Neural cell (in vitro differentiated cells): ENCODE results near the gene EBF3. TPM values are rescaled to one million over a fixed set of nuclear protein-coding genes. Genes with fewer than 3 reads are reported as not detected.

Source experiments
- H2AFZ ChIP-seq: fragments of 200-600, 300-800 bp; sonication (generic), shearing (Covaris generic); 2 replicates; pipeline ENCODE4 v1.6.0; 2014; ENCODE audit warnings: low read depth, mild to moderate bottlenecking, antibody characterized with exemption, low read length, moderate library complexity
- H3F3A ChIP-seq: fragments of 200-600 bp; shearing (Covaris generic); 2 replicates; pipeline ENCODE4 v1.6.1; 2016; ENCODE audit warnings: mild to moderate bottlenecking, moderate library complexity, mixed read lengths, antibody characterized with exemption, low read length; ENCODE audit not compliant: insufficient read depth, poor library complexity, severe bottlenecking
- H3K27ac ChIP-seq: fragments of 200-600, 300-800 bp; sonication (generic), shearing (Covaris generic); 2 replicates; pipeline ENCODE4 v1.5.1; 2014; ENCODE audit warnings: mild to moderate bottlenecking, low read length, moderate library complexity
- H3K27me3 ChIP-seq: fragments of 300-800, 200-600 bp; sonication (generic), shearing (Covaris generic); 2 replicates; pipeline ENCODE4 v1.6.0; 2014; ENCODE audit warnings: mild to moderate bottlenecking, low read depth, low read length, moderate library complexity; ENCODE audit not compliant: insufficient read depth
- H3K36me3 ChIP-seq: fragments of 300-800, 200-600 bp; sonication (generic), shearing (Covaris generic); 2 replicates; pipeline ENCODE4 v1.5.1; 2014; ENCODE audit warnings: mild to moderate bottlenecking, antibody characterized with exemption, low read length, moderate library complexity; ENCODE audit not compliant: insufficient read depth
- H3K4me2 ChIP-seq: fragments of 300-800, 200-600 bp; sonication (generic), shearing (Covaris generic); 2 replicates; pipeline ENCODE4 v1.6.0; 2014; ENCODE audit warnings: mild to moderate bottlenecking, low read length
- H3K4me3 ChIP-seq: fragments of 300-800, 200-600 bp; sonication (generic), shearing (Covaris generic); 2 replicates; pipeline ENCODE4 v1.5.1; 2014; ENCODE audit warnings: mild to moderate bottlenecking, low read length, moderate library complexity
- H3K79me2 ChIP-seq: fragments of 200-600 bp; shearing (Covaris generic); replicated peaks from 2 replicates; pipeline ENCODE4 v1.6.0; 2014; ENCODE audit warnings: mild to moderate bottlenecking, low read length, moderate library complexity; ENCODE audit not compliant: insufficient read depth
- H3K9ac ChIP-seq: fragments of 300-800, 200-600 bp; sonication (generic), shearing (Covaris generic); 2 replicates; pipeline ENCODE4 v1.6.1; 2016; ENCODE audit warnings: mild to moderate bottlenecking, low read length, mixed read lengths
- H3K9me2 ChIP-seq: fragments of 200-600 bp; shearing (Covaris generic); 2 replicates; pipeline ENCODE4 v1.6.1; 2016; ENCODE audit warnings: mild to moderate bottlenecking, low read length, mixed read lengths; ENCODE audit not compliant: insufficient read depth
- H3K9me3 ChIP-seq: fragments of 200-600, 300-800 bp; sonication (generic), shearing (Covaris generic); 2 replicates; pipeline ENCODE4 v1.6.1; 2016; ENCODE audit warnings: mild to moderate bottlenecking, mixed run types, low read length, moderate library complexity, mixed read lengths
- H4K20me1 ChIP-seq: fragments of 200-600 bp; shearing (Covaris generic); 2 replicates; pipeline ENCODE4 v1.6.1; 2016; ENCODE audit warnings: mild to moderate bottlenecking, mixed run types; ENCODE audit not compliant: insufficient read depth
- EP300 ChIP-seq: fragments of 450-650 bp; conservative IDR thresholded peaks from 2 replicates; pipeline ENCODE4 v1.6.1; 2014; ENCODE audit warnings: antibody characterized with exemption, mild to moderate bottlenecking, moderate library complexity; ENCODE audit not compliant: poor library complexity, severe bottlenecking
- EZH2 ChIP-seq: fragments of 200-600, 300-800 bp; shearing (Covaris generic), sonication (generic); IDR thresholded peaks from 2 replicates; pipeline ENCODE4 v1.6.1; 2014; ENCODE audit warnings: antibody characterized with exemption, low read length, borderline replicate concordance, mild to moderate bottlenecking; ENCODE audit not compliant: insufficient read depth, poor library complexity, severe bottlenecking
- MXI1 ChIP-seq: fragments of 450-650 bp; conservative IDR thresholded peaks from 2 replicates; pipeline ENCODE4 v1.6.1; 2014; ENCODE audit warnings: antibody characterized with exemption, mild to moderate bottlenecking; ENCODE audit not compliant: poor library complexity, severe bottlenecking
- RAD21 ChIP-seq: fragments of 450-650 bp; conservative IDR thresholded peaks from 2 replicates; pipeline ENCODE4 v1.6.1; 2014; ENCODE audit warnings: antibody characterized with exemption, mild to moderate bottlenecking, moderate library complexity
- SMC3 ChIP-seq: fragments of 450-650 bp; conservative IDR thresholded peaks from 2 replicates; pipeline ENCODE4 v1.6.1; 2014; ENCODE audit warnings: antibody characterized with exemption, mild to moderate bottlenecking, moderate library complexity; ENCODE audit not compliant: poor library complexity
- TAF1 ChIP-seq: IDR thresholded peaks from 2 replicates; pipeline ENCODE4 v1.6.1; 2012; ENCODE audit warnings: low read depth
- polyA plus RNA-seq: library from polyadenylated mRNA; depleted of rRNA; stranded (reverse); fragments of >200 nt; gene quantifications from 2 replicates; pipeline ENCODE4 v1.2.3, GENCODE V29; 2014
- TF ChIP-seq, protein P1 (sequence below): fragments of 450-650 bp; IDR thresholded peaks from 2 replicates; pipeline ENCODE4 v1.5.1; 2014; ENCODE audit warnings: antibody characterized with exemption, mild to moderate bottlenecking, moderate library complexity; ENCODE audit not compliant: poor library complexity, severe bottlenecking
- TF ChIP-seq, protein P2 (sequence below): IDR thresholded peaks from 2 replicates; pipeline ENCODE4 v1.6.1; 2012; ENCODE audit warnings: borderline replicate concordance

Gene EBF3
- polyA plus RNA-seq, 1 donor from 2014 or later = 0.38 TPM

DNA sequence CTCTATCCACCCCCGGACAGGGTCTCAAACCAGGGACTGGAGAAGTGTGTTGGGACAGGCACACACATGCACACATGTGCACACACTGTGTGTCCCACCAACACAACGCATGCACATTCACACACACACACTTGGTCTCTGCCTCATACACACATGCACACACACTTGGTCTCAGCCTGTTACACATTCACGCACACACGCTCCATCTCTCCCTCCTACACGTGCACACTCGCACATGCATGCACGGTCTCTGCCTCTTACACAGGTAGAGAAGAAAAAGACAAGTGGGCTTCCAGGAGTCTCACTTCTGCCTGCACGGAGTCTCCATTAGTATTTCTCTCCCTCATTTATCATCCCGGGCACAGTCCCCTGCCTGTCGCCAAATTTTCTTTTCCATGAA lies 171.2 kb downstream of the EBF3 start:
- H4K20me1 ChIP-seq = no peaks in the 10 kb centered on the region
- H3F3A ChIP-seq = no peaks in the 10 kb centered on the region
- no peaks in the 10 kb centered on the region for H3K27me3 ChIP-seq
- no peaks in the 10 kb centered on the region for H3K36me3 ChIP-seq
- TF ChIP-seq RAD21 (no peak), EZH2 (no peak), TAF1 (no peak)
- H3K9ac ChIP-seq = no peak overlapping the region
- no peaks in the 10 kb centered on the region for H3K79me2 ChIP-seq
- no peak overlapping the region for H3K4me2 ChIP-seq
- H3K9me2 ChIP-seq = no peaks in the 10 kb centered on the region
- no peak overlapping the region for H2AFZ ChIP-seq
- no peak overlapping the region for H3K4me3 ChIP-seq
- H3K9me3 ChIP-seq = no peaks in the 10 kb centered on the region
- H3K27ac ChIP-seq = no peak overlapping the region

DNA sequence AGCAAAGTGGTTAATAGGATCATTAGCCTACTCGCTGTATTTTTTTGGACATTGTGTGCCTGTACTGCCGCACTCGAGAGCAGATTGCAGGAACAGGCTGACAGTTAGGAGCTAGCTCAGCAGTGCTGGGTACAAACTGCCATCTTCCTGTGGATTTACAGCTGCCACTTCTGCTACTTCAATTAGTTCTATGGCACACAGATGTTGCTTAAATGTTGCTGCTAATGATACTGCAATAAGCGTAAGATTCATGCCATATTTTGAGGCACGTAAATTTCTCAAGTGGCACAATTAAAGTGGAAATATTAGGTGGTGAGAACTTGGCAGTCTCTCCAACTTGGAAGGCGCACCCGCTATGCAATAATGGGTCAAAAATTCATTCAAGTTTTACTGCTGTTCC lies 171.9 kb downstream of the EBF3 start:
- Histone ChIP-seq H3K9me3 (no peaks in the 10 kb centered on the region), H3K36me3 (no peaks in the 10 kb centered on the region), H2AFZ (no peak overlapping the region), H3K27ac (no peak overlapping the region), H3K4me2 (no peak overlapping the region), H3F3A (no peaks in the 10 kb centered on the region), H3K9ac (no peak overlapping the region), H3K79me2 (no peaks in the 10 kb centered on the region), H3K4me3 (no peak overlapping the region), H3K27me3 (no peaks in the 10 kb centered on the region), H3K9me2 (no peaks in the 10 kb centered on the region), H4K20me1 (no peaks in the 10 kb centered on the region)
- TF ChIP-seq EZH2 (no peak), SMC3 (no peak), MXI1 (no peak)
- TF ChIP-seq, protein P1, sequence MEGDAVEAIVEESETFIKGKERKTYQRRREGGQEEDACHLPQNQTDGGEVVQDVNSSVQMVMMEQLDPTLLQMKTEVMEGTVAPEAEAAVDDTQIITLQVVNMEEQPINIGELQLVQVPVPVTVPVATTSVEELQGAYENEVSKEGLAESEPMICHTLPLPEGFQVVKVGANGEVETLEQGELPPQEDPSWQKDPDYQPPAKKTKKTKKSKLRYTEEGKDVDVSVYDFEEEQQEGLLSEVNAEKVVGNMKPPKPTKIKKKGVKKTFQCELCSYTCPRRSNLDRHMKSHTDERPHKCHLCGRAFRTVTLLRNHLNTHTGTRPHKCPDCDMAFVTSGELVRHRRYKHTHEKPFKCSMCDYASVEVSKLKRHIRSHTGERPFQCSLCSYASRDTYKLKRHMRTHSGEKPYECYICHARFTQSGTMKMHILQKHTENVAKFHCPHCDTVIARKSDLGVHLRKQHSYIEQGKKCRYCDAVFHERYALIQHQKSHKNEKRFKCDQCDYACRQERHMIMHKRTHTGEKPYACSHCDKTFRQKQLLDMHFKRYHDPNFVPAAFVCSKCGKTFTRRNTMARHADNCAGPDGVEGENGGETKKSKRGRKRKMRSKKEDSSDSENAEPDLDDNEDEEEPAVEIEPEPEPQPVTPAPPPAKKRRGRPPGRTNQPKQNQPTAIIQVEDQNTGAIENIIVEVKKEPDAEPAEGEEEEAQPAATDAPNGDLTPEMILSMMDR = no peak

DNA sequence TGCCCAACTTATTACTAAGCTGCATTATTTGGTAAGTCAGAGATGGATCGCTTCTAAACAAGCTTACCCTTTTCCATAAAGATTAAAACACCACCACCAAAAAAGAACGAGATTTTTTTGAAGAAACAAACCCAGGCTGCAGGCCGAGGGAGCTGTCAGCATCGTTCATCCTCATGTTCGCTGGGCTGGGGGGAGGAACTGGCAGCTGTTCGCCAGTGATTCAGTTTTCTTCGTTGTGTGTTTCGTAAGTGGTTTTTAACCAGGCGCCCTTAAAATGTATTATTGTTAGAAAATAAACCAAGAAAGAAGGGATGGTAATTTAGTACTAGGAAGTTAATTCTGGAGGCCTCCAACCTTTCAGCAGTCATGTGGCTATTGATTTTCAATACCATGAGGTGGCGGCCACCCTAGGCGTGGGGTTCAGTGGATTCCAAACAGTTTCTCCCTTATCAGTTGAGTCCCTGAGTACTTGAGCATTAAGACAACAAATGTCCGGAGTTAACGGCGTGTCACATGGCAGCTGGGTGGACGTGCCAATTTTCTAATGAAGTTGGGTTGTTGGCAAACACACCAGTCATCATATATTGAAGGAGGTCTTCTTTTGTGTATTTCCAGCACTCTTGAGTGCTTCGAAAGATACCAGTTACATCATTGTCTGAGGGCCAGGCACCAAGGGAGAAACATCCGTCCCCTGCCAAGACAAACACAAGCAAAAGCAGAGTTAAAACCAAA lies 173.2 kb downstream of the EBF3 start:
- Histone ChIP-seq H3K79me2 (no peaks in the 10 kb centered on the region), H3K27me3 (no peaks in the 10 kb centered on the region), H3F3A (no peaks in the 10 kb centered on the region), H2AFZ (no peak overlapping the region), H4K20me1 (no peaks in the 10 kb centered on the region), H3K36me3 (no peaks in the 10 kb centered on the region), H3K9me2 (no peaks in the 10 kb centered on the region), H3K9ac (no peak overlapping the region), H3K4me2 (no peak overlapping the region), H3K27ac (no peak overlapping the region), H3K9me3 (no peaks in the 10 kb centered on the region), H3K4me3 (no peak overlapping the region)
- TF ChIP-seq EP300 = no peak

DNA sequence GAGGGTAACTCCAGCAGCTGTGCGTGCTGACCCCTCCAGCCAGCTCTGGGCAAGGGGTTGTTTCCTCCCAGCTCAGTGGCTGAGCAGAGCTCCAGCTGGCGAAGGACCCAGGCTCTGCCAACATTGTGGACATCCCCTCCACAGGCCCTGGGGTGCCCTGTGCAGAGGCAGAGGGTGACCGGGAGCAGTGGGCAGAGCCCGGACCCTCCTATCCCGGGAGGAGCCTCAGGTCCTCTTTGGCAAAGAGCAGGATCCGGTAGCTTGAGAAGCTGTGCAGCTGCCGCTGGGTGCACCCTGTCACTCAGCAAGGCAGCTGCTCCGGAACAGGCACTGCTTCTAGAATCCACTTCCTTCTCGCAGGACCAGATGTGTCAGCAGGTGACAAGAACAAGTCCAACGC lies 175.9 kb downstream of the EBF3 start:
- no peaks in the 10 kb centered on the region for H3K9me2 ChIP-seq
- TF ChIP-seq, protein P2, sequence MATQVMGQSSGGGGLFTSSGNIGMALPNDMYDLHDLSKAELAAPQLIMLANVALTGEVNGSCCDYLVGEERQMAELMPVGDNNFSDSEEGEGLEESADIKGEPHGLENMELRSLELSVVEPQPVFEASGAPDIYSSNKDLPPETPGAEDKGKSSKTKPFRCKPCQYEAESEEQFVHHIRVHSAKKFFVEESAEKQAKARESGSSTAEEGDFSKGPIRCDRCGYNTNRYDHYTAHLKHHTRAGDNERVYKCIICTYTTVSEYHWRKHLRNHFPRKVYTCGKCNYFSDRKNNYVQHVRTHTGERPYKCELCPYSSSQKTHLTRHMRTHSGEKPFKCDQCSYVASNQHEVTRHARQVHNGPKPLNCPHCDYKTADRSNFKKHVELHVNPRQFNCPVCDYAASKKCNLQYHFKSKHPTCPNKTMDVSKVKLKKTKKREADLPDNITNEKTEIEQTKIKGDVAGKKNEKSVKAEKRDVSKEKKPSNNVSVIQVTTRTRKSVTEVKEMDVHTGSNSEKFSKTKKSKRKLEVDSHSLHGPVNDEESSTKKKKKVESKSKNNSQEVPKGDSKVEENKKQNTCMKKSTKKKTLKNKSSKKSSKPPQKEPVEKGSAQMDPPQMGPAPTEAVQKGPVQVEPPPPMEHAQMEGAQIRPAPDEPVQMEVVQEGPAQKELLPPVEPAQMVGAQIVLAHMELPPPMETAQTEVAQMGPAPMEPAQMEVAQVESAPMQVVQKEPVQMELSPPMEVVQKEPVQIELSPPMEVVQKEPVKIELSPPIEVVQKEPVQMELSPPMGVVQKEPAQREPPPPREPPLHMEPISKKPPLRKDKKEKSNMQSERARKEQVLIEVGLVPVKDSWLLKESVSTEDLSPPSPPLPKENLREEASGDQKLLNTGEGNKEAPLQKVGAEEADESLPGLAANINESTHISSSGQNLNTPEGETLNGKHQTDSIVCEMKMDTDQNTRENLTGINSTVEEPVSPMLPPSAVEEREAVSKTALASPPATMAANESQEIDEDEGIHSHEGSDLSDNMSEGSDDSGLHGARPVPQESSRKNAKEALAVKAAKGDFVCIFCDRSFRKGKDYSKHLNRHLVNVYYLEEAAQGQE = no peak
- TF ChIP-seq EZH2 = no peak
- no peak for TF ChIP-seq MXI1
- no peak overlapping the region for H3K9ac ChIP-seq
- no peaks in the 10 kb centered on the region for H3K9me3 ChIP-seq
- H2AFZ ChIP-seq = no peak overlapping the region
- H3K36me3 ChIP-seq = no peaks in the 10 kb centered on the region
- H3K4me2 ChIP-seq = no peak overlapping the region
- no peaks in the 10 kb centered on the region for H3F3A ChIP-seq
- no peaks in the 10 kb centered on the region for H3K27me3 ChIP-seq
- no peak overlapping the region for H3K27ac ChIP-seq
- no peaks in the 10 kb centered on the region for H3K79me2 ChIP-seq
- no peaks in the 10 kb centered on the region for H4K20me1 ChIP-seq
- no peak overlapping the region for H3K4me3 ChIP-seq
